EH (cell line): Measurements from ENCODE around the gene CIAO3.
"Not testable (repeated sequence)": the region's sequence is repeated elsewhere in the genome, so short reads cannot be mapped to it uniquely, and the experiment has no call there.

ENCODE experiments used
- DNase-seq: peaks from one replicate; pipeline ENCODE4 v3.0.0-alpha.2; 2015; ENCODE audit warnings: low read depth

The CIAO3 gene

GRCh38 chr16:740764-741505, at the start of gene CIAO3:
Gene CIAO3 (minus strand): TSS chr16:740997. CDS start chr16:740985, 12 bp downstream.
- peak; percentile 84 for DNase-seq

GRCh38 chr16:790086-790485, 49.3 kb upstream of the CIAO3 start:
- DNase-seq = no peak

- DNase-seq = no peak
Observed at GRCh38 chr16:789191-789850, 48.5 kb upstream of the CIAO3 start.

- peak; percentile 91 for DNase-seq
Observed at GRCh38 chr16:788399-789126, 47.8 kb upstream of the CIAO3 start, which contains the start of gene CHTF18. Gene CHTF18 (plus strand): TSS chr16:788620. CDS start chr16:788685, 65 bp downstream.

GRCh38 chr16:787978-788398, 47.2 kb upstream of the CIAO3 start, which contains the start of gene RPUSD1:
Gene RPUSD1 (minus strand): TSS chr16:788381. CDS start chr16:787737, 644 bp downstream.
- no peak for DNase-seq

- no peak for DNase-seq
Observed at GRCh38 chr16:787321-787966, 46.6 kb upstream of the CIAO3 start.

GRCh38 chr16:785563-786535, 45.1 kb upstream of the CIAO3 start:
- DNase-seq = peak; percentile 56

- DNase-seq = no peak
Observed at GRCh38 chr16:784431-784830, 43.6 kb upstream of the CIAO3 start.

GRCh38 chr16:783404-784161, 42.8 kb upstream of the CIAO3 start:
- no peak for DNase-seq

GRCh38 chr16:782766-783403, 42.1 kb upstream of the CIAO3 start:
- DNase-seq = no peak

GRCh38 chr16:782258-782657, 41.5 kb upstream of the CIAO3 start:
- no peak for DNase-seq

- DNase-seq = no peak
Observed at GRCh38 chr16:781346-782010, 40.7 kb upstream of the CIAO3 start.

- DNase-seq = no peak
Observed at GRCh38 chr16:780296-780695, 39.5 kb upstream of the CIAO3 start.

GRCh38 chr16:779561-779960, 38.8 kb upstream of the CIAO3 start:
- DNase-seq = no peak

- no peak for DNase-seq
Observed at GRCh38 chr16:778909-779527, 38.2 kb upstream of the CIAO3 start.

GRCh38 chr16:778447-778846, 37.6 kb upstream of the CIAO3 start:
- DNase-seq = no peak

- peak; percentile 53 for DNase-seq
Observed at GRCh38 chr16:777826-778225, 37.0 kb upstream of the CIAO3 start.

GRCh38 chr16:776824-777223, 36.0 kb upstream of the CIAO3 start:
- DNase-seq = no peak

- DNase-seq = not testable (repeated sequence)
Observed at GRCh38 chr16:776298-776697, 35.5 kb upstream of the CIAO3 start.
